Astrocyte of the cerebellum (primary cell): Measurements from ENCODE around the gene IGFLR1.

Source experiments
- DNase-seq: peaks from one replicate; pipeline ENCODE4 v3.0.0-alpha.2; 2011; ENCODE audit warnings: low read depth
- H3K4me3 ChIP-seq: 2 replicates; pipeline ENCODE4 v1.5.1; 2011; ENCODE audit warnings: mild to moderate bottlenecking, low read depth, low read length, moderate library complexity
- in situ Hi-C: cut with HindIII; loops from 2 replicates; pipeline ENCODE4 v1.10.0; 2017; ENCODE audit warnings: low sequenced_read_pairs
- TF ChIP-seq, protein P1 (sequence below): IDR thresholded peaks from 2 replicates; pipeline ENCODE4 v1.5.1; 2012; ENCODE audit warnings: low read length, low read depth, moderate library complexity, mild to moderate bottlenecking; ENCODE audit errors: missing control alignments

IGFLR1 gene

GRCh38 chr19:35714601-35715354 lies 27.5 kb downstream of the IGFLR1 start:
- H3K4me3 ChIP-seq, result no peak overlapping the region
- DNase-seq, result no peak
- in situ Hi-C loops, result no loop called here
- TF ChIP-seq, protein P1, sequence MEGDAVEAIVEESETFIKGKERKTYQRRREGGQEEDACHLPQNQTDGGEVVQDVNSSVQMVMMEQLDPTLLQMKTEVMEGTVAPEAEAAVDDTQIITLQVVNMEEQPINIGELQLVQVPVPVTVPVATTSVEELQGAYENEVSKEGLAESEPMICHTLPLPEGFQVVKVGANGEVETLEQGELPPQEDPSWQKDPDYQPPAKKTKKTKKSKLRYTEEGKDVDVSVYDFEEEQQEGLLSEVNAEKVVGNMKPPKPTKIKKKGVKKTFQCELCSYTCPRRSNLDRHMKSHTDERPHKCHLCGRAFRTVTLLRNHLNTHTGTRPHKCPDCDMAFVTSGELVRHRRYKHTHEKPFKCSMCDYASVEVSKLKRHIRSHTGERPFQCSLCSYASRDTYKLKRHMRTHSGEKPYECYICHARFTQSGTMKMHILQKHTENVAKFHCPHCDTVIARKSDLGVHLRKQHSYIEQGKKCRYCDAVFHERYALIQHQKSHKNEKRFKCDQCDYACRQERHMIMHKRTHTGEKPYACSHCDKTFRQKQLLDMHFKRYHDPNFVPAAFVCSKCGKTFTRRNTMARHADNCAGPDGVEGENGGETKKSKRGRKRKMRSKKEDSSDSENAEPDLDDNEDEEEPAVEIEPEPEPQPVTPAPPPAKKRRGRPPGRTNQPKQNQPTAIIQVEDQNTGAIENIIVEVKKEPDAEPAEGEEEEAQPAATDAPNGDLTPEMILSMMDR, result no peak

GRCh38 chr19:35713904-35714495 lies 28.3 kb downstream of the IGFLR1 start:
- TF ChIP-seq, protein P1, result no peak
- H3K4me3 ChIP-seq, result no peak overlapping the region
- DNase-seq, result no peak
- in situ Hi-C loops, result no loop called here

DNA sequence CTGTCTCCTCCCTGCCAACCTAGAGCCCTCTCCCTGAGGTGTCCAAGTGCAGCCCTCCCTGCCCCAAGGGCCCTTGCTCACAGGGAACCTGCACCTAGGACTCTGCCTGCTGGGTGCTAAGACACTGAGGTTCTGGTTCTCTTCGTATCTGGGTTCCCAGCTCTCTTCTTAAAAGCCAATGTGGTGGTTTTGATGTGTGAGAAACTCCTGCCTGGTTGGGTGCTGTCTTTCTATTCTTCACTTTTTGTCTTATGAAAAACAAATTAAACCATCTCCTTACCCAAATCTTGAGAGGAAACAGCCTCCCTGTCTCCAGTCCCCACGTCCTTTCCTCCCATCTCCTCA lies 28.8 kb downstream of the IGFLR1 start:
- in situ Hi-C loops, result no loop called here
- no peak overlapping the region for H3K4me3 ChIP-seq
- no peak for DNase-seq
- TF ChIP-seq, protein P1, result no peak

DNA sequence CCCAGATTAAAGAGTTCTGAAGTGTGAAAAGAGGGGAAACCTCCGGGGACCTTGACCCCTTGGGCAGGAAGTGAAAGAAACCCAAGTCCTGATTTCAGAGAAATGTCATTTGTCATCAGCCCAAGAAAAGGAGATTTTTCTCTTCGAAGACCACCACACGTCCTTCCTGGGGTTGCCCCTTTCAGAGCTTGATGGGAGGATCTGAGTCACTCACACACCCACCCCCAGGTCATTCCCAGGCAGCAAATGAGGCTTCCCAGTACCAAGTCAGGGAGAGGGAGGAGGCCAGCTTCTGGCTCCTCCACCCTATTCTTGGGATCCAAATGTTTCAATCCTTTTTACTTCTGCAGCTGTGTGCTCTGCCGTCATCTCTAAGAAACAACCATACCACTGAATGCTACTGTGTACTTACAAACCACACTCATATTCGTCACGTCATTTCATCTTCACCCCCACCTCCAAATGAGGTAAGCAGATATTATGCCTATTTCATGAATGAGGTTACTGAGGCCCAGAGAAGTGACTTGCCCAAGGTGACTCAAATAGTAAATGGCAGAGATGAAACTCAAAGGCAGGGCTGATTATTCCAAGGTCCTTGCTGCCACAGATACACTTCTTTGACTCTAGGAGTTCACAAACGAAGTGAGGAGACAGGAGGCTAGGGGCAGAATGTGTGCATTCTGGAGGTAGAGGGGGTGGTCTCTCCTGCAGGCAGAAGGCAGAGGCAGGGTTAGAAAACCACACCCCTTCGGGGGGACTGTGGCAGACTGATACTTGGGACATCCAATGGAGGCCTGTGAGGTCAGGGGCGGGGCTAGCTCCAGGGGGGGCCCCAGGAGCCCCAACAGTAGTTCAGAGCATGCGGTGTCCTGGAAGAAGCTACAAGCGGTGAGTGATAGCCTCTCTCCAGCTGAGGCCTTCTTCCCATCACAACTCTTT lies 29.4 kb downstream of the IGFLR1 start:
- no peak for DNase-seq
- in situ Hi-C loops, result no loop called here
- no peak overlapping the region for H3K4me3 ChIP-seq
- TF ChIP-seq, protein P1, result no peak

DNA sequence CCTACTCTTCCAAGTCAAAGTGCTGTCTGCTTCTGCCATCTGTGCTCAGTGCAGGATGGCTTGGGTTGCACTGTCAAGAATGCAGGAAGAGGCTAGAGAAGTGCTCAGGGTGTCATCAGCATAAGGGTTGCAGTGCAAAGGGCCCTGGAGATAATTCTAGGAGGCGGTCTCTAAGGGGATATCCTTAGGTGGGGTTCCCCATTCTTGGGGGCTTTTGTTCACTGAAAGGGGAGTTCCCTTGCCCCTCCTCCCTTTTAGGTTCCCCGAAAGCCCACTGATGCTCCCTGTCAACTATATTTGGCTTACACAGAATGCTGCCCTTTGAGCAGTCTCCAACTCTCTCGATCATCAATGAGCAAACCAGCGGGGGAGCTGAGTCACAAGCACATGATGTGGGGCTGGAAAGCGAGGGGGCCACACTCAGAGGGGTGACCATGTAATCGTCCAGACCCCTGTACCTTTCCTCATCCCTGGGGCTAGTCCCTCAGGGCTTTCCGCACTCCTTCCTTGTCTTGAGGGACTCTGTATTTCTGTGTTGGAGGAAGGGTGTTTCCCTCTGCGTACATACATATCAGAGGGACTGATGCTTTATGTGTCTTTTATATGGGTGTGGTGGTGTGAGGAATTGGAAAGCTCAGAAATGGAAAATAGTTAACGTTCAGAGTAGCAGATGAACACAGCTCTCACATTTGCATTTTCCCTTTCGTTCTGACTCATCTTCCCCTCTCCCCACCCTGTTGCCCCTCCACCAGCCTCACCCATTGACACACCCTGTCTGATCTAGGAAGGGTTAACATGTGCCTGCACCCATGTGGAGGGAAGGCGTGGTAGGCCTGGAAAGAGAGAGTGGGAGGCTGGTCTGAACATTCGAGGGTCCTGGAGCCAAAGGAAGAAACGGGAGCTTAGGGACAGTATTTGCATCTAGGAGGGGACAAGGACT lies 31.2 kb downstream of the IGFLR1 start:
- no peak for DNase-seq
- TF ChIP-seq, protein P1, result no peak
- H3K4me3 ChIP-seq, result no peak overlapping the region
- in situ Hi-C loops, result no loop called here
